SK-N-SH (cell line): ENCODE results near the gene FOXN4.

Experiments
- CTCF ChIP-seq: fragments of 200-600 bp; sonication (generic); IDR thresholded peaks from 2 replicates; pipeline ENCODE4 v1.6.1; 2017; ENCODE audit warnings: antibody characterized with exemption, mild to moderate bottlenecking, moderate library complexity
- EP300 ChIP-seq, 2 experiments: IDR thresholded peaks; 2 replicates each; pipeline versions ENCODE4 v1.4.0 to v1.6.1; 2012; ENCODE audit warnings: borderline replicate concordance in 1 of 2, low read depth in 1 of 2, low read length in 1 of 2
- EZH2phosphoT487 ChIP-seq: fragments of 200-600 bp; sonication (generic); IDR thresholded peaks from 2 replicates; pipeline ENCODE4 v1.6.1; 2017; ENCODE audit warnings: low read depth, mixed run types, mild to moderate bottlenecking, antibody characterized with exemption, moderate library complexity, borderline replicate concordance
- GATA2 ChIP-seq: sonication (generic); formaldehyde crosslinking; IDR thresholded peaks from 2 replicates; pipeline ENCODE4 v1.5.0; 2020; ENCODE audit warnings: mild to moderate bottlenecking, missing genetic modification reagents
- IRF3 ChIP-seq: fragments of 150-350 bp; IDR thresholded peaks from 2 replicates; pipeline ENCODE4 v1.6.1; 2016; ENCODE audit warnings: mild to moderate bottlenecking, low read depth, low read length
- NRF1 ChIP-seq: IDR thresholded peaks from 2 replicates; pipeline ENCODE4 v1.6.1; 2012; ENCODE audit warnings: low read depth, mild to moderate bottlenecking, low read length
- POLR2AphosphoS5 ChIP-seq: IDR thresholded peaks from 2 replicates; pipeline ENCODE4 v1.6.1; 2012; ENCODE audit warnings: low read depth, low read length
- RFX5 ChIP-seq: IDR thresholded peaks from 2 replicates; pipeline ENCODE4 v1.6.1; 2012; ENCODE audit warnings: mild to moderate bottlenecking, improper control_type of control experiment, low read length
- SIN3A ChIP-seq: IDR thresholded peaks from 2 replicates; pipeline ENCODE4 v1.6.1; 2012; ENCODE audit warnings: low read depth, mild to moderate bottlenecking, low read length, moderate library complexity, borderline replicate concordance
- TAF1 ChIP-seq: IDR thresholded peaks from 2 replicates; pipeline ENCODE4 v1.6.1; 2012; ENCODE audit warnings: low read depth, mild to moderate bottlenecking, low read length, moderate library complexity, borderline replicate concordance
- YY1 ChIP-seq: IDR thresholded peaks from 2 replicates; pipeline ENCODE4 v1.4.0; 2012; ENCODE audit warnings: low read depth, mild to moderate bottlenecking
- ZBTB33 ChIP-seq: IDR thresholded peaks from 2 replicates; pipeline ENCODE4 v1.4.0; 2012; ENCODE audit warnings: low read depth, borderline replicate concordance
- TF ChIP-seq, protein P1 (sequence below): IDR thresholded peaks from 2 replicates; pipeline ENCODE4 v1.4.0; 2012; ENCODE audit warnings: low read depth

GRCh38 chr12:109308534-109309380 lies at the start of gene FOXN4:
- TF ChIP-seq EP300 (IDR thresholded peaks at IDR 0.05; ENCODE audit: borderline replicate concordance in 1 of 2, low read depth in 1 of 2, low read length in 1 of 2) (no peak), POLR2AphosphoS5 (no peak), CTCF (0 out of 2 replicates have a peak, but pooled peaks have one; percentile 6), IRF3 (no peak), YY1 (no peak), EZH2phosphoT487 (no peak), RFX5 (no peak), TAF1 (no peak), SIN3A (no peak), ZBTB33 (no peak), GATA2 (no peak), NRF1 (peak; percentile 57)
- TF ChIP-seq, protein P1, sequence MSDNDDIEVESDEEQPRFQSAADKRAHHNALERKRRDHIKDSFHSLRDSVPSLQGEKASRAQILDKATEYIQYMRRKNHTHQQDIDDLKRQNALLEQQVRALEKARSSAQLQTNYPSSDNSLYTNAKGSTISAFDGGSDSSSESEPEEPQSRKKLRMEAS: 0 out of 2 replicates have a peak, but pooled peaks have one; percentile 21
